Calu3 (cell line): Measurements from ENCODE around the gene PTPRN2. TPM values are rescaled to one million over a fixed set of nuclear protein-coding genes. Genes with fewer than 3 reads are reported as not detected.

Source experiments
- BruUV-seq: library from RNA; stranded (reverse); fragments of 400-500 nt; replicated peaks from 2 replicates; lab custom pipeline; 2021; lab: Mats Ljungman, UMichigan
- CTCF ChIA-PET: fragments of 300-600 bp; sonication (Branson Sonifier 250); formaldehyde crosslinking; loops from one replicate; lab custom pipeline; 2022; ENCODE audit warnings: antibody characterized with exemption; lab: Charles Lee
- DNase-seq: peaks from one replicate; pipeline ENCODE4 v3.0.0; 2022
- H3K27ac Mint-ChIP-seq: one replicate; pipeline ENCODE4 v1.8.0; 2022; ENCODE audit warnings: mixed read lengths; ENCODE audit not compliant: unreplicated experiment
- H3K27me3 Mint-ChIP-seq: one replicate; pipeline ENCODE4 v1.8.0; 2022; ENCODE audit warnings: mixed read lengths; ENCODE audit not compliant: unreplicated experiment
- H3K36me3 Mint-ChIP-seq: one replicate; pipeline ENCODE4 v1.8.0; 2022; ENCODE audit warnings: mild to moderate bottlenecking, moderate library complexity, mixed read lengths; ENCODE audit not compliant: insufficient read depth, unreplicated experiment
- H3K4me1 Mint-ChIP-seq: one replicate; pipeline ENCODE4 v1.8.0; 2022; ENCODE audit warnings: mild to moderate bottlenecking, low read depth, mixed read lengths; ENCODE audit not compliant: unreplicated experiment
- H3K4me3 Mint-ChIP-seq: one replicate; pipeline ENCODE4 v1.8.0; 2022; ENCODE audit warnings: mild to moderate bottlenecking, low read depth, moderate library complexity, mixed read lengths; ENCODE audit not compliant: unreplicated experiment
- H3K9me3 Mint-ChIP-seq: one replicate; pipeline ENCODE4 v1.8.0; 2022; ENCODE audit warnings: low read depth, mixed read lengths; ENCODE audit not compliant: unreplicated experiment
- CTCF ChIP-seq: fragments of 200-600 bp; IDR thresholded peaks from one replicate; pipeline ENCODE4 v1.8.0; 2022; ENCODE audit warnings: antibody characterized with exemption; ENCODE audit not compliant: unreplicated experiment
- intact Hi-C: fragments of 100-400 bp; cut with micrococcal nuclease; formaldehyde crosslinking; loops from one replicate; pipeline ENCODE4 v1.10.0; 2022; ENCODE audit not compliant: unreplicated experiment
- total RNA-seq: library from RNA; stranded (reverse); gene quantifications from 2 replicates; pipeline ENCODE4 v1.2.3, GENCODE V29; 2022

Gene PTPRN2
- total RNA-seq, 1 experiment from 2014 or later = 2.0 TPM

- no TSS peak for BruUV-seq
- H3K27me3 Mint-ChIP-seq = no peaks in the 10 kb centered on the region
- CTCF ChIA-PET = no interaction called here
These were observed 56.6 kb downstream of the PTPRN2 start for GRCh38 chr7:158530800-158531609.

GRCh38 chr7:158529181-158530096 lies 58.2 kb downstream of the PTPRN2 start:
- Mint-ChIP-seq H3K36me3 (peaks cover 3% of the 10 kb centered on the region), H3K27ac (no peak overlapping the region), H3K4me1 (no peaks in the 10 kb centered on the region), H3K9me3 (peaks cover 2% of the 10 kb centered on the region), H3K27me3 (no peaks in the 10 kb centered on the region), H3K4me3 (no peak overlapping the region)
- CTCF ChIA-PET = interaction anchor here (0.5 kb wide), 1 partner anchor 256 kb away, joined by 6 read pairs; no protein-coding TSS in a partner anchor
- no TSS peak for BruUV-seq
- intact Hi-C loops = no loop called here
- no peak for DNase-seq
- no peak for TF ChIP-seq CTCF

More at GRCh38 chr7:158530800-158531609, 56.6 kb downstream of the PTPRN2 start:
- TF ChIP-seq CTCF = no peak
- DNase-seq = no peak
- Mint-ChIP-seq H3K36me3 (peaks cover 5% of the 10 kb centered on the region), H3K27ac (no peak overlapping the region), H3K4me3 (no peak overlapping the region), H3K4me1 (no peaks in the 10 kb centered on the region), H3K9me3 (peaks cover 2% of the 10 kb centered on the region)
- intact Hi-C loops = no loop called here

GRCh38 chr7:158527915-158528502 lies 59.6 kb downstream of the PTPRN2 start:
- Mint-ChIP-seq H3K4me3 (no peak overlapping the region), H3K27me3 (no peaks in the 10 kb centered on the region), H3K36me3 (no peaks in the 10 kb centered on the region), H3K9me3 (peaks cover 2% of the 10 kb centered on the region), H3K4me1 (no peaks in the 10 kb centered on the region), H3K27ac (no peak overlapping the region)
- intact Hi-C loops = no loop called here
- no peak for TF ChIP-seq CTCF
- CTCF ChIA-PET = no interaction called here
- no TSS peak for BruUV-seq
- DNase-seq = no peak

- DNase-seq = no peak
- BruUV-seq = no TSS peak
- CTCF ChIA-PET = no interaction called here
- Mint-ChIP-seq H3K27me3 (no peaks in the 10 kb centered on the region), H3K27ac (no peak overlapping the region), H3K4me3 (no peak overlapping the region), H3K36me3 (no peaks in the 10 kb centered on the region), H3K4me1 (no peaks in the 10 kb centered on the region), H3K9me3 (peaks cover 7% of the 10 kb centered on the region)
- no peak for TF ChIP-seq CTCF
- intact Hi-C loops = no loop called here
These were observed 60.1 kb downstream of the PTPRN2 start for GRCh38 chr7:158527495-158527894.
